ENCODE data around the gene PDSS2. TPM values are rescaled to one million over a fixed set of nuclear protein-coding genes. Genes with fewer than 3 reads are reported as not detected.

PDSS2 gene
- total and polyA plus RNA-seq, 10 donors: 4.3 to 16.6 (median 11.7) TPM

DNA sequence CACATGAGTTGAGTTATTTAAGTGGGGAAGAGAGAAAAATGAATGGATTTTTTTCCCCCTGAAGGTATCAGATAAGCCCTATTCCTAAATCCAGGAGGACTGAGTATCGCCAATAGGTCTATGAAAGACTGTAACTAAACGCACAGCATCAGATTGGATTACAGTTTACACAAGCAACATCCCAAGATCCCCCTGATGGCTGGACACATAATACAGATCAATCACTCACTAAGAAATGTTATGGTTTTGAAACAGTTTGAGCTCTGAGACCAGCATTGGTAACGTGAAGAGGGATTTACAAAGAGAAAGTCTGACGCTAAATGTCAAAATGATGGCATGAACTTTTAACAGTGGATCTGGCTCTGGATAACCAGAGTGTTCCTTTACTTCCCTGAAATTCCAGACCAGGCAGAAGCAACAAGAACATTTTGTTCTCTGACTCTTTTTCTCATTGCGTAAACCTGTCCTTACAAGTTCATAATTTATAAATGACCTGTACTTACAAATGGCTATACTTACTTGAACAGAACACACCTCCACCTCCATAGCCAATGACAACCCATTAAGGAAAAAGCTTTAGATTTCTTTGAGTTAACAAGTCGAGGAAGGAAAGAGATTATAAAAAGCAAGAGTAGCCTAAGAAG, 212.3 kb downstream of the PDSS2 start:
- H3K27ac ChIP-seq: no peak overlapping the region
- WGBS, 5 donors: 89 to 91% (median 90%) methylated on average over 6 of the region's 6 CpGs

DNA sequence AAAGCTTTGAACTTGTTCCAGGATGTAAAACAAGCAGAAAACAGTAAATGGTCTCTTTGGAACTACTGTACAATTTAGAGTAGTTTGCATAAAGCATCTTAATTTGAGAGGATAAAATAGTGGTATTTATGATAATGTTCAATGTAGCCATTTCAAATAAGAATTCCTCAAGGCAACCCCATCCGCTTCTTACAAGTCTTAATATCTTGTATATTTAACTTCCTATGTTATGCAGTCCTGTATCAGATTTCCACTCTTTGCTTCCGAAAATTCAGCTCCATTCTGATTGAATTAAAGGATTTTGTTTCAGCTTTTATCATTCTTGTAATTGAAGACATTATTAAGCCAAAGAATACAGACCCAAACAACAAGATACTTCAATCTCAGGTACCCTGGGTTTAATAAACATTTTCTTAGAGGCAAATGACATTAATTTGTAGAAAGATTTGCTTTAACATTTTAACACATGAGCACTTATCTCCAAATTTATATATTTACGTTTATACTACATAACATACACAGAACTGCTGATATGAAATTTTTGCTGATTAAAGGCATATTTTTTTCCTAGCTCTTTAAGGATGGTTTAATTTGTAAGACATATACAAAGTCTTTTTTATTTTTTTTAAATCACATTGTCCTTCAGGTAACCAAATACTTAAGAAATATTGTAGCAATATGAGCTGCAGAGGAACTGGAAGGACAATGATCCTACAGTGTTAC, 213.0 kb downstream of the PDSS2 start:
- Histone ChIP-seq H3K9me3 (no peaks in the 10 kb centered on the region), H3K27ac (no peak overlapping the region), H3K4me3 (no peak overlapping the region), H3K36me3 (peaks cover 0 to 13% (median 0%) of the 10 kb centered on the region in 6 donors), H3K27me3 (replicated peaks in 1 of 7) (no peaks in the 10 kb centered on the region), H3K4me1 (no peaks in the 10 kb centered on the region)
- DNase-seq: no peak
- TF ChIP-seq POLR2AphosphoS5 (IDR thresholded peaks at IDR 0.05) (no peak), POLR2A (IDR thresholded peaks at IDR 0.05) (no peak)
- intact Hi-C loops (cut with DNase I; ENCODE audit: low total_unique reads): no loop called here
- WGBS, 5 donors: 91 to 99% (median 97%) methylated on average over 3 of the region's 3 CpGs

More for the DNA sequence above, 212.3 kb downstream of the PDSS2 start:
- H3K9me3 ChIP-seq: no peaks in the 10 kb centered on the region
- TF ChIP-seq, protein P1, sequence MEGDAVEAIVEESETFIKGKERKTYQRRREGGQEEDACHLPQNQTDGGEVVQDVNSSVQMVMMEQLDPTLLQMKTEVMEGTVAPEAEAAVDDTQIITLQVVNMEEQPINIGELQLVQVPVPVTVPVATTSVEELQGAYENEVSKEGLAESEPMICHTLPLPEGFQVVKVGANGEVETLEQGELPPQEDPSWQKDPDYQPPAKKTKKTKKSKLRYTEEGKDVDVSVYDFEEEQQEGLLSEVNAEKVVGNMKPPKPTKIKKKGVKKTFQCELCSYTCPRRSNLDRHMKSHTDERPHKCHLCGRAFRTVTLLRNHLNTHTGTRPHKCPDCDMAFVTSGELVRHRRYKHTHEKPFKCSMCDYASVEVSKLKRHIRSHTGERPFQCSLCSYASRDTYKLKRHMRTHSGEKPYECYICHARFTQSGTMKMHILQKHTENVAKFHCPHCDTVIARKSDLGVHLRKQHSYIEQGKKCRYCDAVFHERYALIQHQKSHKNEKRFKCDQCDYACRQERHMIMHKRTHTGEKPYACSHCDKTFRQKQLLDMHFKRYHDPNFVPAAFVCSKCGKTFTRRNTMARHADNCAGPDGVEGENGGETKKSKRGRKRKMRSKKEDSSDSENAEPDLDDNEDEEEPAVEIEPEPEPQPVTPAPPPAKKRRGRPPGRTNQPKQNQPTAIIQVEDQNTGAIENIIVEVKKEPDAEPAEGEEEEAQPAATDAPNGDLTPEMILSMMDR (IDR thresholded peaks at IDR 0.05 in 8 of 11, conservative IDR thresholded peaks at IDR 0.05 in 3 of 11): no peak
- no peak for TF ChIP-seq POLR2AphosphoS5 (IDR thresholded peaks at IDR 0.05)
- no peak for TF ChIP-seq POLR2A (IDR thresholded peaks at IDR 0.05)
- no peaks in the 10 kb centered on the region for H3K27me3 ChIP-seq (replicated peaks in 1 of 7)
- peaks cover 0 to 13% (median 0%) of the 10 kb centered on the region in 6 donors for H3K36me3 ChIP-seq
- intact Hi-C loops (cut with DNase I; ENCODE audit: low total_unique reads): no loop called here
- H3K4me3 ChIP-seq: no peak overlapping the region
- H3K4me1 ChIP-seq: no peaks in the 10 kb centered on the region
- no peak for DNase-seq

DNA sequence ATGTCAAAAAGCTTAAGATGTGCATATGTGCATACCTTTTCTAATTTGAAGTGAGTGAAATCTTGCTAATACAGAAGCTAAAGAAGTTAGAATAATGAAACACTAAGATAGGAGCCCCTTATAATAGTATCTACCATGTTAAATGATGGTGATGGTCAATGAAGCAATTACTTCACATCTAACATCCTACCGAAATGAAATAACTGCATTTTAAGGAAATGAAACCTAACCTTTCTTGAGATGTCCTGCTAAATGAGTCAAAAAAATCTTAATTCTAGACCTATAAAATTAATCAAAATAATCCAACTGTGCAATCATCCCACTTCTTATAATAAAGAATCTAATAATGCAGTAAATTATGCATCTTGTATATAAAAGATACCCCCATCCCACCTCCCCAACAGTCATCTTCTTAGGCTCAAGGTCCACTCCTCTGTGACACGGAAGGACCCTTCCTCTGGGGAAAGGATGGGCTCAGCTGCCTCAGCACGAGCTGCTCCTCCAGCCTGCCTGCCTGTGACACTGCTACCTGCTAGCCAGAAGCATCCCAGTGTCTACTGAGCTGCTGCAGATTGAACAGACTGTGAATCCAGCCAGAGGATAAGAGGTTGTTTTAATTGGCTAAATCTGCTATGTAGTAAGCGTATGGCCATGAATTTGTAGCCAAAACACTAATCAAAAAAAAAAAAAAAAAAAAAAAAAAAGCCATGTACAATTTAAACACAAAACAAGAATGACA, 214.5 kb downstream of the PDSS2 start:
- Histone ChIP-seq H3K27ac (no peak overlapping the region), H3K36me3 (peaks cover 0 to 13% (median 0%) of the 10 kb centered on the region in 6 donors), H3K27me3 (replicated peaks in 1 of 7) (no peaks in the 10 kb centered on the region), H3K4me3 (no peak overlapping the region), H3K4me1 (no peaks in the 10 kb centered on the region), H3K9me3 (no peaks in the 10 kb centered on the region)
- no peak for DNase-seq
- TF ChIP-seq POLR2A (IDR thresholded peaks at IDR 0.05): no peak
- TF ChIP-seq, protein P1 (IDR thresholded peaks at IDR 0.05 in 8 of 11, conservative IDR thresholded peaks at IDR 0.05 in 3 of 11): no peak
- TF ChIP-seq POLR2AphosphoS5 (IDR thresholded peaks at IDR 0.05): no peak
- WGBS, 5 donors: 76 to 86% (median 80%) methylated on average over 4 of the region's 4 CpGs
- intact Hi-C loops (cut with DNase I; ENCODE audit: low total_unique reads): no loop called here

DNA sequence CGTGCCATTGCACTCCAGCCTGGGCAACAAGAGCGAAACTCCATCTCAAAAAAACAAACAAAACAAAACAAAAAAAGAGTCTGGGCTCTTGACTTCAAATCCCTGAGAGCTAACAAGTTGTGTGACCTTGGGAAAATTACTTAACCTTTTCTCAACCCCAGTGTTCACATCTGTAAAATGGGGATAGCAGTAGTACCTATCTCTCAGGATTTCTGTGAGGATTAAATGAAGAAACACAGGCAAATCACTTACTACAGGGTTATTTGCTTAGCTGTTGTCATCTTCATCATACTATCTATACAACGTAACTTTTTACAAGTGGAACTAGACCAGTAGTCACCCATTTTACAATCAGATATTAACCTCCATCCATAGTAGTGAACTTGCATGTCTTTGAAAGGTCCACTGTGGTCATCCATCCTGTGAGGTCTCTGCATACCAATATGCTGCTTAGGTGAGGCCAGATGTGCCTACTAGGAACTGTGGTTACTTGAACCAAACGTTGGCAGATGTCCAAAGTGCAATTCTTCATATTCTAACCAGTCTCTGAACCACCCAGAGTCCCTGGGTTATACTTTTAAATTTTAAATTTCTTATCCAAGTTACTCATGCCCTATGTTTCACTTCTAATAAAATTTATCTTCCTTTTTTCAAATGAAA, 215.2 kb downstream of the PDSS2 start:
- H3K9me3 ChIP-seq: no peaks in the 10 kb centered on the region
- H3K27me3 ChIP-seq (replicated peaks in 1 of 7): no peaks in the 10 kb centered on the region
- DNase-seq: no peak
- H3K4me3 ChIP-seq: no peak overlapping the region
- TF ChIP-seq POLR2AphosphoS5 (IDR thresholded peaks at IDR 0.05) (no peak), POLR2A (IDR thresholded peaks at IDR 0.05) (no peak)
- TF ChIP-seq, protein P1 (IDR thresholded peaks at IDR 0.05 in 8 of 11, conservative IDR thresholded peaks at IDR 0.05 in 3 of 11): no peak
- no peaks in the 10 kb centered on the region for H3K4me1 ChIP-seq
- intact Hi-C loops (cut with DNase I; ENCODE audit: low total_unique reads): no loop called here
- H3K27ac ChIP-seq: no peak overlapping the region
- 88 to 93% (median 90%) methylated on average over 4 of the region's 4 CpGs for WGBS, 5 donors
- H3K36me3 ChIP-seq: peaks cover 0 to 13% (median 0%) of the 10 kb centered on the region in 6 donors
